ENCODE results near the gene EFNA2. TPM values are rescaled to one million over a fixed set of nuclear protein-coding genes. Genes with fewer than 3 reads are reported as not detected.

Gene EFNA2
- not detected in 2 replicates for total RNA-seq (2012; rRNA removed)
- polyA plus RNA-seq (2012; rRNA removed): not detected in 2 replicates
- 0.10 TPM in 1 of 2 replicates, not detected in the other for polyA plus RNA-seq (2012; cell fraction: cytosol; rRNA removed)
- 0.07 TPM in 1 of 2 replicates, not detected in the other for polyA plus RNA-seq (2012; cell fraction: nucleus; rRNA removed; ENCODE audit: low replicate concordance)
- percentile 6 among the genes with signal in this experiment for Bru-seq, nascent RNA
- percentile 6 among the genes with signal in this experiment for BruChase-seq, experiment 1, labeled RNA remaining after a 6-hour chase
- BruChase-seq, experiment 2, labeled RNA remaining after a 2-hour chase: percentile 10 among the genes with signal in this experiment
- long read RNA-seq: 0 reads

- peak within 1 kb of the TSS; percentile 14 for H2AFZ ChIP-seq (replicated peaks; ENCODE audit: low read length, poor library complexity)
- H3K4ac ChIP-seq (ENCODE audit: low read depth, low read length): no peak within 1 kb of the TSS
- no peaks in the 10 kb centered on the region for H3K9me1 ChIP-seq (ENCODE audit: insufficient read depth, low read length)
- CTCF ChIA-PET: no interaction called here
- no peak within 1 kb of the TSS for H3K14ac ChIP-seq (replicated peaks; ENCODE audit: low read depth, low read length)
- no TSS peak for BruUV-seq (replicated peaks)
- H3K79me1 ChIP-seq (ENCODE audit: low read depth in 1 of 2, low read length in 2 of 2): no peaks in the 10 kb centered on the region
- H3K4me2 ChIP-seq (ENCODE audit: low read depth, low read length): no peak within 1 kb of the TSS
- no peak within 1 kb of the TSS for H3K18ac ChIP-seq (ENCODE audit: low read depth, low read length)
- 0 out of 2 replicates have a peak, but pooled peaks cover 5% of the 10 kb centered on the region for H4K20me1 ChIP-seq (ENCODE audit: insufficient read depth, low read length)
- H3K4me1 ChIP-seq (ENCODE audit: control insufficient read depth, insufficient read depth, low read length): no peaks in the 10 kb centered on the region
- no peak within 1 kb of the TSS for H3K23ac ChIP-seq (ENCODE audit: low read depth, low read length)
- H3K27me3 ChIP-seq (ENCODE audit: control insufficient read depth, insufficient read depth, low read length): peaks cover 43% of the 10 kb centered on the region
- POLR2A ChIA-PET (ENCODE audit: unreplicated experiment): no interaction called here
- in situ Hi-C loops (cut with MboI; ENCODE audit: low sequenced_read_pairs) (no loop called here), dilution Hi-C loops (cut with HindIII; ENCODE audit: low sequenced_read_pairs, unreplicated experiment) (no loop called here), intact Hi-C loops (cut with micrococcal nuclease) (loop anchor here (2.0 kb wide), 1 partner anchor 93 kb away; no protein-coding TSS in a partner anchor)
- H3K27ac ChIP-seq (ENCODE audit: insufficient read depth, low read length): no peak within 1 kb of the TSS
- H2BK15ac ChIP-seq (ENCODE audit: low read depth, low read length): no peak within 1 kb of the TSS
- no peak within 1 kb of the TSS for H4K5ac ChIP-seq (ENCODE audit: low read depth, low read length)
- no peak within 1 kb of the TSS for H2AK5ac ChIP-seq (ENCODE audit: low read depth, low read length)
- H3K9ac ChIP-seq (ENCODE audit: low read depth, low read length): no peak within 1 kb of the TSS
- H3K9me3 ChIP-seq (ENCODE audit: control insufficient read depth, insufficient read depth, low read length): no peaks in the 10 kb centered on the region
- H3K56ac ChIP-seq (ENCODE audit: extremely low read depth, insufficient read depth, low read length): no peak within 1 kb of the TSS
- ATAC-seq (ENCODE audit: low read depth): peak; percentile 64
- no peak within 1 kb of the TSS for H2BK120ac ChIP-seq (ENCODE audit: low read depth, low read length)
- TF ChIP-seq, protein P1, sequence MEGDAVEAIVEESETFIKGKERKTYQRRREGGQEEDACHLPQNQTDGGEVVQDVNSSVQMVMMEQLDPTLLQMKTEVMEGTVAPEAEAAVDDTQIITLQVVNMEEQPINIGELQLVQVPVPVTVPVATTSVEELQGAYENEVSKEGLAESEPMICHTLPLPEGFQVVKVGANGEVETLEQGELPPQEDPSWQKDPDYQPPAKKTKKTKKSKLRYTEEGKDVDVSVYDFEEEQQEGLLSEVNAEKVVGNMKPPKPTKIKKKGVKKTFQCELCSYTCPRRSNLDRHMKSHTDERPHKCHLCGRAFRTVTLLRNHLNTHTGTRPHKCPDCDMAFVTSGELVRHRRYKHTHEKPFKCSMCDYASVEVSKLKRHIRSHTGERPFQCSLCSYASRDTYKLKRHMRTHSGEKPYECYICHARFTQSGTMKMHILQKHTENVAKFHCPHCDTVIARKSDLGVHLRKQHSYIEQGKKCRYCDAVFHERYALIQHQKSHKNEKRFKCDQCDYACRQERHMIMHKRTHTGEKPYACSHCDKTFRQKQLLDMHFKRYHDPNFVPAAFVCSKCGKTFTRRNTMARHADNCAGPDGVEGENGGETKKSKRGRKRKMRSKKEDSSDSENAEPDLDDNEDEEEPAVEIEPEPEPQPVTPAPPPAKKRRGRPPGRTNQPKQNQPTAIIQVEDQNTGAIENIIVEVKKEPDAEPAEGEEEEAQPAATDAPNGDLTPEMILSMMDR (conservative IDR thresholded peaks at IDR 0.05; ENCODE audit: low read depth, low read length): 0 out of 2 replicates have a peak, but pooled peaks have one; percentile 6
- no peak for TF ChIP-seq FOS (IDR thresholded peaks at IDR 0.05; ENCODE audit: low read depth, low read length)
- H4K8ac ChIP-seq (ENCODE audit: low read depth in 2 of 2, low read length in 2 of 2): no peak within 1 kb of the TSS
- no peak for DNase-seq
- H3K4me3 ChIP-seq (ENCODE audit: insufficient read depth, low read depth, low read length): peak within 1 kb of the TSS; percentile 20
- 2% methylated on average over 36 of the region's 113 CpGs; no CpG with 5 or more reads in 1 of the 2 experiments for WGBS, 2 experiments (ENCODE audit: extremely low coverage in 2 of 2, insufficient read length in 1 of 2)
- H3K36me3 ChIP-seq (ENCODE audit: control insufficient read depth, insufficient read depth, low read length): no peaks in the 10 kb centered on the region
- no peak within 1 kb of the TSS for H4K91ac ChIP-seq (ENCODE audit: insufficient read depth, low read depth, low read length)
- no peak within 1 kb of the TSS for H2BK20ac ChIP-seq (ENCODE audit: low read depth, low read length)
- H2AK9ac ChIP-seq (replicated peaks; ENCODE audit: low read depth, low read length, poor library complexity): peak within 1 kb of the TSS; percentile 55
- no peak within 1 kb of the TSS for H2BK5ac ChIP-seq (ENCODE audit: low read depth, low read length, poor library complexity, severe bottlenecking)
Measured at GRCh38 chr19:1285737-1286360, at the start of gene EFNA2. Gene EFNA2, plus strand, starts transcription at chr19:1285873. Its CDS starts 296 bp downstream, at chr19:1286169.

Data from IMR-90 (cell line).